A549 (cell line): ENCODE data around the gene FUCA2. TPM values are rescaled to one million over a fixed set of nuclear protein-coding genes. Genes with fewer than 3 reads are reported as not detected.
A peak's percentile ranks its signal among the peaks of the same experiment; 100 is the strongest.

ENCODE experiments used
- ATAC-seq, 2 experiments: fragments of 200-7000 bp in 1 of 2; fragments of >200 bp in 1 of 2; cut with Nextera tagmentation in 1 of 2; cut with Tn5 transposase in 1 of 2; 3 replicates each; pipeline versions ENCODE4 v1.8.0 to v1.9.1; 2018 to 2020; ENCODE audit warnings: mild to moderate bottlenecking in 1 of 2, moderate library complexity in 1 of 2
- CTCF ChIA-PET: fragments of 300-600 bp; sonication (Branson Sonifier 250); formaldehyde crosslinking; extraction: SDS; loops from one replicate; lab custom pipeline; 2021; ENCODE audit warnings: antibody characterized with exemption, inconsistent platforms; lab: Yijun Ruan, JAX
- POLR2A ChIA-PET: fragments of 350-600 bp; formaldehyde crosslinking; extraction: SDS; loops from one replicate; lab custom pipeline; 2021; ENCODE audit warnings: antibody characterized with exemption, inconsistent platforms; lab: Yijun Ruan, JAX
- DNase-seq, 2 experiments: peaks; one replicate each; pipeline versions ENCODE4 v3.0.0 to v3.0.0-alpha.2; 2011 to 2016; ENCODE audit warnings: low read depth in 1 of 2, low spot score in 1 of 2
- FAIRE-seq: peaks from 2 replicates; lab custom pipeline; 2011; peaks lifted over from hg19 to GRCh38; lab: Jason Lieb, UNC
- H3K27ac ChIP-seq, 2 experiments: fragments of >200 bp; sonication (Bioruptor Twin); formaldehyde crosslinking; 3 replicates each; pipeline ENCODE4 v1.5.1; 2016 to 2017
- H3K4me1 ChIP-seq: fragments of >200 bp; sonication (Bioruptor Twin); formaldehyde crosslinking; 3 replicates; pipeline ENCODE4 v1.6.1; 2016
- H3K4me2 ChIP-seq: fragments of >200 bp; sonication (Bioruptor Twin); formaldehyde crosslinking; 3 replicates; pipeline ENCODE4 v1.6.1; 2016
- H3K4me3 ChIP-seq: fragments of >200 bp; sonication (Bioruptor Twin); formaldehyde crosslinking; 3 replicates; pipeline ENCODE4 v1.5.1; 2016
- H3K9me3 ChIP-seq: fragments of >200 bp; sonication (Bioruptor Twin); formaldehyde crosslinking; 3 replicates; pipeline ENCODE4 v1.6.1; 2016
- ATOH8 ChIP-seq: fragments of 250-450 bp; sonication (Bioruptor Pico); IDR thresholded peaks from 2 replicates; pipeline ENCODE4 v1.5.0; 2020; ENCODE audit warnings: low read depth, mild to moderate bottlenecking, moderate library complexity
- BCL3 ChIP-seq: fragments of >200 bp; sonication (Bioruptor Twin); formaldehyde crosslinking; IDR thresholded peaks from 3 replicates; pipeline ENCODE4 v1.6.1; 2016
- CBX2 ChIP-seq: fragments of 200-600 bp; sonication (generic); IDR thresholded peaks from 2 replicates; pipeline ENCODE4 v1.6.1; 2016; ENCODE audit warnings: low read depth, mild to moderate bottlenecking, borderline replicate concordance
- EHF ChIP-seq: fragments of 250-450 bp; sonication (Bioruptor Pico); IDR thresholded peaks from 2 replicates; pipeline ENCODE4 v1.5.0; 2020; ENCODE audit warnings: mild to moderate bottlenecking
- ELK1 ChIP-seq: fragments of 150-350 bp; IDR thresholded peaks from 2 replicates; pipeline ENCODE4 v1.6.1; 2014; ENCODE audit warnings: low read depth, mild to moderate bottlenecking, low read length
- EP300 ChIP-seq, 2 experiments: fragments of >200 bp; sonication (Bioruptor Twin); formaldehyde crosslinking; IDR thresholded peaks; 2 replicates in 1 of 2; 3 replicates in 1 of 2; pipeline ENCODE4 v1.6.1; 2016 to 2017
- FOSB ChIP-seq: fragments of 250-450 bp; sonication (Bioruptor Pico); IDR thresholded peaks from 2 replicates; pipeline ENCODE4 v1.5.0; 2020; ENCODE audit warnings: mild to moderate bottlenecking, moderate library complexity
- FOSL2 ChIP-seq, 2 experiments: fragments of 450-650 bp in 1 of 2; fragments of >200 bp in 1 of 2; sonication (Bioruptor Twin) in 1 of 2; formaldehyde crosslinking; IDR thresholded peaks; 2 replicates each; pipeline versions ENCODE4 v1.5.0 to v1.6.1; 2016 to 2020; ENCODE audit warnings: mild to moderate bottlenecking in 1 of 2, moderate library complexity in 1 of 2
- FOXS1 ChIP-seq: fragments of 250-450 bp; sonication (Bioruptor Pico); IDR thresholded peaks from 2 replicates; pipeline ENCODE4 v1.5.0; 2020; ENCODE audit warnings: mild to moderate bottlenecking, moderate library complexity
- GATA3 ChIP-seq: IDR thresholded peaks from 2 replicates; pipeline ENCODE4 v1.6.1; 2012; ENCODE audit warnings: borderline replicate concordance
- HES2 ChIP-seq: fragments of >200 bp; sonication (Bioruptor Twin); formaldehyde crosslinking; IDR thresholded peaks from 2 replicates; pipeline ENCODE4 v1.6.1; 2016
- HEYL ChIP-seq: fragments of 250-450 bp; sonication (Bioruptor Pico); IDR thresholded peaks from 2 replicates; pipeline ENCODE4 v1.8.0; 2021; ENCODE audit warnings: mild to moderate bottlenecking, moderate library complexity
- HOXA7 ChIP-seq: fragments of 250-450 bp; sonication (Bioruptor Pico); IDR thresholded peaks from 2 replicates; pipeline ENCODE4 v1.5.0; 2020; ENCODE audit warnings: mild to moderate bottlenecking, moderate library complexity
- JUN ChIP-seq, 2 experiments: fragments of >200 bp; sonication (Bioruptor Twin); formaldehyde crosslinking; IDR thresholded peaks; 2 replicates in 1 of 2; 3 replicates in 1 of 2; pipeline ENCODE4 v1.6.1; 2016 to 2017
- JUNB ChIP-seq: fragments of >200 bp; sonication (Bioruptor Twin); formaldehyde crosslinking; IDR thresholded peaks from 2 replicates; pipeline ENCODE4 v1.6.1; 2016
- MAX ChIP-seq: IDR thresholded peaks from 2 replicates; pipeline ENCODE4 v1.6.1; 2012
- MAZ ChIP-seq: fragments of 150-350 bp; IDR thresholded peaks from 2 replicates; pipeline ENCODE4 v1.6.1; 2014; ENCODE audit warnings: antibody characterized with exemption, low read depth, low read length, borderline replicate concordance
- NPAS2 ChIP-seq: fragments of 250-450 bp; sonication (Bioruptor Pico); IDR thresholded peaks from 2 replicates; pipeline ENCODE4 v1.8.0; 2022; ENCODE audit warnings: mild to moderate bottlenecking, moderate library complexity, borderline replicate concordance
- PBX3 ChIP-seq: IDR thresholded peaks from 2 replicates; pipeline ENCODE4 v1.6.1; 2012
- POLR2AphosphoS2 ChIP-seq: conservative IDR thresholded peaks from 2 replicates; pipeline ENCODE4 v1.6.1; 2012; ENCODE audit warnings: low read length, improper control_type of control experiment, inconsistent platforms
- REST ChIP-seq: fragments of 200-600 bp; sonication (generic); IDR thresholded peaks from 2 replicates; pipeline ENCODE4 v1.6.1; 2016; ENCODE audit warnings: antibody characterized with exemption, mild to moderate bottlenecking, moderate library complexity
- RFX5 ChIP-seq: fragments of 450-650 bp; IDR thresholded peaks from 2 replicates; pipeline ENCODE4 v1.7.1; 2014; ENCODE audit warnings: antibody characterized with exemption, mild to moderate bottlenecking, moderate library complexity
- RNF2 ChIP-seq: fragments of 200-600 bp; sonication (generic); IDR thresholded peaks from 2 replicates; pipeline ENCODE4 v1.6.1; 2016; ENCODE audit warnings: low read depth, mild to moderate bottlenecking, antibody characterized with exemption, moderate library complexity, borderline replicate concordance
- SMC3 ChIP-seq: fragments of >200 bp; sonication (Bioruptor Twin); formaldehyde crosslinking; IDR thresholded peaks from 3 replicates; pipeline ENCODE4 v1.6.1; 2018; ENCODE audit warnings: inconsistent platforms
- SREBF2 ChIP-seq: fragments of 450-650 bp; IDR thresholded peaks from 2 replicates; pipeline ENCODE4 v1.6.1; 2014; ENCODE audit warnings: mild to moderate bottlenecking, moderate library complexity
- ZNF302 ChIP-seq: fragments of 250-450 bp; sonication (Bioruptor Pico); IDR thresholded peaks from 2 replicates; pipeline ENCODE4 v1.9.0; 2021; ENCODE audit warnings: inconsistent platforms, mild to moderate bottlenecking, moderate library complexity
- WGBS: methylation state at CpG from one replicate; pipeline ENCODE4 v1.1.6; 2017; ENCODE audit errors: missing lambda C conversion rate; 5-methylcytosine and 5-hydroxymethylcytosine counted together
- polyA plus RNA-seq, 4 experiments: library from polyadenylated mRNA; depleted of rRNA in 3 of 4; stranded (reverse); fragments of >200 nt; fragmentation: RNase III in 1 of 4; extraction: RNeasy Plus Mini Kit Qiagen cat#74134 plus additional on column Dnase treatment in 1 of 4; gene quantifications; 2 replicates in 3 of 4; 3 replicates in 1 of 4; pipeline ENCODE4 v1.2.3, GENCODE V29; 2011 to 2017

FUCA2 gene
- polyA plus RNA-seq, 2 of the 4 experiments (the other 2 are of a cell fraction), result 46.9 to 55.5 TPM

GRCh38 chr6:143449714-143450452 lies 61.6 kb downstream of the FUCA2 start:
- peak overlapping the region; percentile 87 for H3K4me3 ChIP-seq
- H3K27ac ChIP-seq, result peak overlapping the region; percentile 88 to 97
- ATAC-seq, result peak; percentile 20 to 23; a peak in 2 of 6 replicates
- peak overlapping the region; percentile 79 for H3K4me2 ChIP-seq
- peak in 1 of 2 experiments; percentile 14 for DNase-seq
- CTCF ChIA-PET, result no interaction called here
- 6% methylated on average over 19 of the region's 19 CpGs for WGBS
- TF ChIP-seq SMC3 (no peak), EHF (CRISPR knock-in tag) (no peak), MAX (no peak), ZNF302 (CRISPR knock-in tag) (no peak), BCL3 (no peak), FOSB (no peak), GATA3 (no peak), SREBF2 (no peak), MAZ (no peak), FOSL2 (IDR thresholded peaks at IDR 0.05) (no peak), FOSL2 (CRISPR knock-in tag; IDR thresholded peaks at IDR 0.05) (no peak), POLR2AphosphoS2 (no peak), NPAS2 (CRISPR knock-in tag) (no peak), EP300 (IDR thresholded peaks at IDR 0.05) (no peak), JUNB (no peak), HES2 (no peak), ELK1 (no peak)
- no peaks in the 10 kb centered on the region for H3K9me3 ChIP-seq
- POLR2A ChIA-PET, result interaction anchor here (1.0 to 1.2 kb wide), 4 partner anchors 8 to 975 kb away, joined by 3 to 7 read pairs (median 4); partner anchors contain the start of gene FUCA2
- H3K4me1 ChIP-seq, result 0 out of 3 replicates have a peak, but pooled peaks cover 10% of the 10 kb centered on the region
- FAIRE-seq, result no peak

- CTCF ChIA-PET, result no interaction called here
- ATAC-seq, result no peak
- WGBS, result 87% methylated on average over 6 of the region's 6 CpGs
- Histone ChIP-seq H3K4me1 (0 out of 3 replicates have a peak, but pooled peaks cover 10% of the 10 kb centered on the region), H3K4me2 (peak overlapping the region; percentile 79), H3K27ac (peak overlapping the region; percentile 88 to 97; a peak in 4 of 6 replicates), H3K9me3 (no peaks in the 10 kb centered on the region), H3K4me3 (peak overlapping the region; percentile 87)
- no peak for DNase-seq
- POLR2A ChIA-PET, result no interaction called here
- FAIRE-seq, result no peak
- no peak for TF ChIP-seq FOXS1 (CRISPR knock-in tag)
- TF ChIP-seq CBX2, result no peak
- no peak for TF ChIP-seq ATOH8 (CRISPR knock-in tag)
- TF ChIP-seq PBX3, result no peak
- TF ChIP-seq JUN (IDR thresholded peaks at IDR 0.05), result no peak
- TF ChIP-seq REST, result no peak
- no peak for TF ChIP-seq RFX5
- TF ChIP-seq HEYL, result no peak
- TF ChIP-seq RNF2, result no peak
- no peak for TF ChIP-seq HOXA7 (CRISPR knock-in tag)
- no peak for TF ChIP-seq BCL3
Measured at GRCh38 chr6:143449082-143449713, 62.3 kb downstream of the FUCA2 start.
